Activated T-cell treated with anti-CD3 and anti-CD28 coated beads for 48 hours (primary cell): ENCODE measurements around the gene MIEF1.
"Not testable (repeated sequence)": the region's sequence is repeated elsewhere in the genome, so short reads cannot be mapped to it uniquely, and the experiment has no call there.

ENCODE experiments used
- DNase-seq: peaks from one replicate; pipeline ENCODE4 v3.0.0-alpha.2; 2020; ENCODE audit warnings: low read depth

The MIEF1 gene

GRCh38 chr22:39489094-39490068, 12.7 kb upstream of the MIEF1 start:
- no peak for DNase-seq

- DNase-seq, result peak; percentile 76
These were observed 11.8 kb upstream of the MIEF1 start for GRCh38 chr22:39490135-39490798.

GRCh38 chr22:39490966-39491680, 11.0 kb upstream of the MIEF1 start:
- DNase-seq, result no peak

GRCh38 chr22:39491696-39492095, 10.4 kb upstream of the MIEF1 start:
- no peak for DNase-seq

GRCh38 chr22:39492186-39492585, 9.9 kb upstream of the MIEF1 start:
- no peak for DNase-seq

GRCh38 chr22:39493759-39494158, 8.3 kb upstream of the MIEF1 start:
- DNase-seq, result no peak

GRCh38 chr22:39494471-39495120, 7.5 kb upstream of the MIEF1 start:
- DNase-seq, result no peak

GRCh38 chr22:39496131-39496838, 5.8 kb upstream of the MIEF1 start:
- DNase-seq, result peak; percentile 49

GRCh38 chr22:39497429-39497828, 4.7 kb upstream of the MIEF1 start:
- DNase-seq, result no peak

GRCh38 chr22:39498368-39498767, 3.7 kb upstream of the MIEF1 start:
- no peak for DNase-seq

GRCh38 chr22:39498802-39499201, 3.3 kb upstream of the MIEF1 start:
- DNase-seq, result no peak

GRCh38 chr22:39500101-39500500, 2.0 kb upstream of the MIEF1 start:
- no peak for DNase-seq

GRCh38 chr22:39501644-39502108, 414 bp upstream of the MIEF1 start:
- no peak for DNase-seq

GRCh38 chr22:39502789-39503409, 809 bp downstream of the MIEF1 start:
- DNase-seq, result no peak

- no peak for DNase-seq
These were observed 1.5 kb downstream of the MIEF1 start for GRCh38 chr22:39503630-39504029.

- no peak for DNase-seq
These were observed 2.0 kb downstream of the MIEF1 start for GRCh38 chr22:39504071-39504470.

GRCh38 chr22:39507021-39507420, 4.9 kb downstream of the MIEF1 start:
- not testable (repeated sequence) for DNase-seq

- DNase-seq, result no peak
These were observed 6.3 kb downstream of the MIEF1 start for GRCh38 chr22:39508393-39508792.

GRCh38 chr22:39510529-39511149, 8.5 kb downstream of the MIEF1 start:
- DNase-seq, result no peak

GRCh38 chr22:39511226-39511625, 9.1 kb downstream of the MIEF1 start:
- no peak for DNase-seq
